ENCODE data around the gene MDP1.

The MDP1 gene

GRCh38 chr14:24215495-24216344 lies at the start of gene MDP1:
MDP1 (minus strand) TSS chr14:24216066; CDS start chr14:24215955, 111 bp downstream.
- DNase-seq = peak; percentile 83

GRCh38 chr14:24264298-24264697 lies 48.4 kb upstream of the MDP1 start:
- no peak for DNase-seq

GRCh38 chr14:24263848-24264247 lies 48.0 kb upstream of the MDP1 start:
- no peak for DNase-seq

GRCh38 chr14:24262821-24263733 lies 47.2 kb upstream of the MDP1 start, which contains the start of gene TGM1:
TGM1 (minus strand) TSS chr14:24263177; CDS start chr14:24262352, 825 bp downstream.
- no peak for DNase-seq

- DNase-seq = no peak
Observed at GRCh38 chr14:24261969-24262327, 46.1 kb upstream of the MDP1 start.

GRCh38 chr14:24261256-24261968 lies 45.5 kb upstream of the MDP1 start:
- no peak for DNase-seq

GRCh38 chr14:24260780-24261157 lies 44.9 kb upstream of the MDP1 start:
- DNase-seq = no peak

GRCh38 chr14:24260026-24260779 lies 44.3 kb upstream of the MDP1 start:
- DNase-seq = no peak

- DNase-seq = no peak
Observed at GRCh38 chr14:24259282-24260025, 43.6 kb upstream of the MDP1 start.

- no peak for DNase-seq
Observed at GRCh38 chr14:24258548-24259265, 42.8 kb upstream of the MDP1 start.

GRCh38 chr14:24258119-24258518 lies 42.3 kb upstream of the MDP1 start:
- no peak for DNase-seq

- no peak for DNase-seq
Observed at GRCh38 chr14:24256960-24257359, 41.1 kb upstream of the MDP1 start.

- DNase-seq = no peak
Observed at GRCh38 chr14:24255931-24256711, 40.3 kb upstream of the MDP1 start.

- no peak for DNase-seq
Observed at GRCh38 chr14:24255438-24255837, 39.6 kb upstream of the MDP1 start.

- no peak for DNase-seq
Observed at GRCh38 chr14:24254630-24255392, 38.9 kb upstream of the MDP1 start.

- no peak for DNase-seq
Observed at GRCh38 chr14:24253936-24254335, 38.1 kb upstream of the MDP1 start.

GRCh38 chr14:24252289-24253124 lies 36.6 kb upstream of the MDP1 start:
- DNase-seq = no peak

- DNase-seq = no peak
Observed at GRCh38 chr14:24251880-24252288, 36.0 kb upstream of the MDP1 start.
